Uterus (tissue), 4 donors: ENCODE measurements around the gene IL17RB. TPM values are rescaled to one million over a fixed set of nuclear protein-coding genes. Genes with fewer than 3 reads are reported as not detected.
A peak's percentile ranks its signal among the peaks of the same experiment; 100 is the strongest.

Source experiments
- DNase-seq, 2 donors: peaks; one replicate each; pipeline ENCODE4 v3.0.0-alpha.2; 2019 to 2020
- H3K27ac ChIP-seq, 2 donors: fragments of 200-600 bp; sonication (generic); 1 replicate in 1 of 2; 2 replicates in 1 of 2; pipeline ENCODE4 v1.5.1; 2016 to 2018
- H3K27me3 ChIP-seq, 2 donors: fragments of 200-600 bp; sonication (generic); one replicate each; pipeline ENCODE4 v1.5.1; 2018 to 2019; ENCODE audit warnings: control low read depth in 1 of 2
- H3K36me3 ChIP-seq, 2 donors: fragments of 200-600 bp; sonication (generic); one replicate each; pipeline ENCODE4 v1.5.1; 2019; ENCODE audit warnings: control low read depth in 1 of 2
- H3K4me1 ChIP-seq, 2 donors: fragments of 200-600 bp; sonication (generic); one replicate each; pipeline ENCODE4 v1.5.1; 2018 to 2019; ENCODE audit warnings: control low read depth in 1 of 2
- H3K4me3 ChIP-seq, 2 donors: fragments of 200-600 bp; sonication (generic); 1 replicate in 1 of 2; 2 replicates in 1 of 2; pipeline ENCODE4 v1.5.1; 2018 to 2019; ENCODE audit warnings: mild to moderate bottlenecking in 1 of 2
- H3K9me3 ChIP-seq, 2 donors: fragments of 200-600 bp; sonication (generic); one replicate each; pipeline ENCODE4 v1.5.1; 2019; ENCODE audit warnings: control low read depth in 1 of 2
- CTCF ChIP-seq, 4 experiments: fragments of 200-600 bp in 2 of 4; fragments of 450-650 bp in 2 of 4; sonication (generic) in 2 of 4; IDR thresholded peaks; one replicate each; pipeline ENCODE4 v1.5.1; 2016 to 2019; ENCODE audit warnings: antibody characterized with exemption in 4 of 4, mild to moderate bottlenecking in 2 of 4, moderate library complexity in 1 of 4
- POLR2A ChIP-seq, 2 donors: fragments of 450-650 bp; IDR thresholded peaks; one replicate each; pipeline ENCODE4 v1.6.1; 2016; ENCODE audit warnings: antibody characterized with exemption in 2 of 2, mild to moderate bottlenecking in 1 of 2, moderate library complexity in 1 of 2
- intact Hi-C: fragments of 100-400 bp; cut with DNase I; formaldehyde crosslinking; loops from one replicate; pipeline ENCODE4 v1.15.1; 2023; ENCODE audit warnings: low total_unique reads
- total RNA-seq, 4 donors: library from RNA; depleted of rRNA in 3 of 4; stranded (reverse); fragments of >200 nt in 3 of 4; gene quantifications; one replicate each; pipeline versions ENCODE4 v1.1.0 to v1.2.4, GENCODE V29; 2014 to 2023
- donor health status: DM: yes; HTN: yes; CAD: no.

The IL17RB gene
- total RNA-seq, result 1 to 10 TPM in 3 of 4 donors, not detected in 1; 1.3 to 4.6 (median 2.8) TPM

GRCh38 chr3:53846134-53846850 lies at the start of gene IL17RB, which contains the start of gene CHDH:
TSS of gene IL17RB (plus strand) at chr3:53846568. CDS start at chr3:53846589, 21 bp downstream.
TSS of gene CHDH (minus strand) at chr3:53846419. CDS start at chr3:53824008, 22,411 bp downstream.
- H3K9me3 ChIP-seq, result no peaks in the 10 kb centered on the region
- H3K4me3 ChIP-seq, result peak within 1 kb of the TSS; percentile 24 to 71
- peak in 1 of 4 experiments; percentile 19 for TF ChIP-seq CTCF (IDR thresholded peaks at IDR 0.05)
- TF ChIP-seq POLR2A (IDR thresholded peaks at IDR 0.05), result peak in 1 of 2 donors; percentile 63
- intact Hi-C loops, result no loop called here
- no peaks in the 10 kb centered on the region for H3K36me3 ChIP-seq
- peaks cover 0 to 3% of the 10 kb centered on the region in 2 donors for H3K4me1 ChIP-seq
- H3K27ac ChIP-seq, result peak within 1 kb of the TSS; percentile 59 to 87
- H3K27me3 ChIP-seq, result no peaks in the 10 kb centered on the region
- peak; percentile 51 to 69 for DNase-seq

- no peak for TF ChIP-seq POLR2A (IDR thresholded peaks at IDR 0.05)
- no peak for TF ChIP-seq CTCF (IDR thresholded peaks at IDR 0.05)
- intact Hi-C loops, result no loop called here
- no peaks in the 10 kb centered on the region for H3K36me3 ChIP-seq
- H3K4me1 ChIP-seq, result peaks cover 0 to 6% of the 10 kb centered on the region in 2 donors
- no peak overlapping the region for H3K4me3 ChIP-seq
- no peaks in the 10 kb centered on the region for H3K27me3 ChIP-seq
- DNase-seq, result no peak
- H3K27ac ChIP-seq, result no peak overlapping the region
- no peaks in the 10 kb centered on the region for H3K9me3 ChIP-seq
Observed at GRCh38 chr3:53798144-53798543, 48.2 kb upstream of the IL17RB start.

GRCh38 chr3:53799338-53799865 lies 47.0 kb upstream of the IL17RB start:
- DNase-seq, result no peak
- Histone ChIP-seq H3K27me3 (no peaks in the 10 kb centered on the region), H3K4me1 (peaks cover 0 to 6% of the 10 kb centered on the region in 2 donors), H3K36me3 (no peaks in the 10 kb centered on the region), H3K9me3 (no peaks in the 10 kb centered on the region), H3K4me3 (no peak overlapping the region), H3K27ac (no peak overlapping the region)
- TF ChIP-seq POLR2A (IDR thresholded peaks at IDR 0.05) (no peak), CTCF (IDR thresholded peaks at IDR 0.05) (no peak)
- intact Hi-C loops, result no loop called here

GRCh38 chr3:53800041-53800906 lies 46.1 kb upstream of the IL17RB start:
- intact Hi-C loops, result no loop called here
- Histone ChIP-seq H3K4me3 (no peak overlapping the region), H3K27me3 (no peaks in the 10 kb centered on the region)

More at GRCh38 chr3:53800041-53800906, 46.1 kb upstream of the IL17RB start:
- TF ChIP-seq CTCF (IDR thresholded peaks at IDR 0.05), result no peak
- TF ChIP-seq POLR2A (IDR thresholded peaks at IDR 0.05), result no peak
- no peak for DNase-seq
- Histone ChIP-seq H3K36me3 (no peaks in the 10 kb centered on the region), H3K9me3 (no peaks in the 10 kb centered on the region), H3K4me1 (peaks cover 0 to 6% of the 10 kb centered on the region in 2 donors), H3K27ac (no peak overlapping the region)
